Fibroblast of lung (primary cell): ENCODE results near the gene CA12. TPM values are rescaled to one million over a fixed set of nuclear protein-coding genes. Genes with fewer than 3 reads are reported as not detected.
A peak's percentile ranks its signal among the peaks of the same experiment; 100 is the strongest.

Experiments
- DNase-seq, 2 donors: peaks; one replicate each; pipeline versions ENCODE4 v3.0.0 to v3.0.0-alpha.2; 2010; ENCODE audit warnings: low read depth in 2 of 2
- H2AFZ ChIP-seq: 2 replicates; pipeline ENCODE4 v1.5.1; 2012; ENCODE audit warnings: low read length, control low read depth, inconsistent platforms
- H3K27ac ChIP-seq: 2 replicates; pipeline ENCODE4 v1.5.1; 2011; ENCODE audit warnings: low read length, control low read depth; ENCODE audit not compliant: insufficient read depth
- H3K27me3 ChIP-seq: 2 replicates; pipeline ENCODE4 v1.5.1; 2011; ENCODE audit warnings: mild to moderate bottlenecking, low read length; ENCODE audit not compliant: control insufficient read depth, insufficient read depth
- H3K36me3 ChIP-seq: 2 replicates; pipeline ENCODE4 v1.5.1; 2011; ENCODE audit warnings: low read length; ENCODE audit not compliant: control insufficient read depth, insufficient read depth
- H3K4me1 ChIP-seq: 2 replicates; pipeline ENCODE4 v1.5.1; 2011; ENCODE audit warnings: low read length; ENCODE audit not compliant: control insufficient read depth, insufficient read depth; ENCODE audit errors: extremely low read depth
- H3K4me2 ChIP-seq: 2 replicates; pipeline ENCODE4 v1.5.1; 2011; ENCODE audit warnings: low read length, control low read depth; ENCODE audit not compliant: insufficient read depth; ENCODE audit errors: extremely low read depth
- H3K4me3 ChIP-seq, 4 experiments: fragments of 200-600 bp in 1 of 4; sonication (generic) in 1 of 4; replicated peaks in 1 of 4; 2 replicates each; pipeline ENCODE4 v1.5.1; 2011 to 2016; ENCODE audit warnings: low read length in 4 of 4, low read depth in 3 of 4, mild to moderate bottlenecking in 3 of 4, control low read depth in 2 of 4, inconsistent platforms in 1 of 4, mixed read lengths in 1 of 4; ENCODE audit not compliant: insufficient read depth in 1 of 4; ENCODE audit errors: control extremely low read depth in 1 of 4
- H3K79me2 ChIP-seq: 2 replicates; pipeline ENCODE4 v1.5.1; 2012; ENCODE audit warnings: mild to moderate bottlenecking, low read length, inconsistent platforms; ENCODE audit not compliant: control insufficient read depth, insufficient read depth
- H3K9ac ChIP-seq: 2 replicates; pipeline ENCODE4 v1.5.1; 2011; ENCODE audit warnings: mild to moderate bottlenecking, low read length, control low read depth; ENCODE audit not compliant: insufficient read depth
- H3K9me3 ChIP-seq: 2 replicates; pipeline ENCODE4 v1.5.1; 2012; ENCODE audit warnings: low read depth, low read length; ENCODE audit not compliant: control insufficient read depth, insufficient read depth
- H4K20me1 ChIP-seq: 2 replicates; pipeline ENCODE4 v1.5.1; 2011; ENCODE audit warnings: low read length; ENCODE audit not compliant: control insufficient read depth, insufficient read depth; ENCODE audit errors: extremely low read depth
- EZH2 ChIP-seq: IDR thresholded peaks from 2 replicates; pipeline ENCODE4 v1.5.1; 2012; ENCODE audit warnings: low read length, control low read depth, mild to moderate bottlenecking; ENCODE audit errors: missing control alignments
- polyA plus RNA-seq, 2 donors: library from polyadenylated mRNA; depleted of rRNA in 1 of 2; stranded (reverse) in 1 of 2; unstranded in 1 of 2; fragments of >200 nt; gene quantifications; 2 replicates each; pipeline ENCODE4 v1.2.1, GENCODE V29; 2011 to 2012; ENCODE audit warnings: missing spikeins in 1 of 2
- total RNA-seq: library from RNA; depleted of rRNA; stranded (reverse); fragments of >200 nt; gene quantifications from 2 replicates; pipeline ENCODE4 v1.2.1, GENCODE V29; 2014
- TF ChIP-seq, protein P1 (sequence below), 2 donors: IDR thresholded peaks in 1 of 2; conservative IDR thresholded peaks in 1 of 2; 1 replicate in 1 of 2; 2 replicates in 1 of 2; pipeline ENCODE4 v1.5.1; 2011 to 2012; ENCODE audit warnings: low read length in 2 of 2, control low read depth in 1 of 2, inconsistent platforms in 1 of 2, low read depth in 1 of 2, mild to moderate bottlenecking in 1 of 2

The CA12 gene
- total and polyA plus RNA-seq, 2 donors (not counting 1 experiment from before 2014, with no cell fraction given): 30.6 to 48.4 TPM

- TF ChIP-seq, protein P1, sequence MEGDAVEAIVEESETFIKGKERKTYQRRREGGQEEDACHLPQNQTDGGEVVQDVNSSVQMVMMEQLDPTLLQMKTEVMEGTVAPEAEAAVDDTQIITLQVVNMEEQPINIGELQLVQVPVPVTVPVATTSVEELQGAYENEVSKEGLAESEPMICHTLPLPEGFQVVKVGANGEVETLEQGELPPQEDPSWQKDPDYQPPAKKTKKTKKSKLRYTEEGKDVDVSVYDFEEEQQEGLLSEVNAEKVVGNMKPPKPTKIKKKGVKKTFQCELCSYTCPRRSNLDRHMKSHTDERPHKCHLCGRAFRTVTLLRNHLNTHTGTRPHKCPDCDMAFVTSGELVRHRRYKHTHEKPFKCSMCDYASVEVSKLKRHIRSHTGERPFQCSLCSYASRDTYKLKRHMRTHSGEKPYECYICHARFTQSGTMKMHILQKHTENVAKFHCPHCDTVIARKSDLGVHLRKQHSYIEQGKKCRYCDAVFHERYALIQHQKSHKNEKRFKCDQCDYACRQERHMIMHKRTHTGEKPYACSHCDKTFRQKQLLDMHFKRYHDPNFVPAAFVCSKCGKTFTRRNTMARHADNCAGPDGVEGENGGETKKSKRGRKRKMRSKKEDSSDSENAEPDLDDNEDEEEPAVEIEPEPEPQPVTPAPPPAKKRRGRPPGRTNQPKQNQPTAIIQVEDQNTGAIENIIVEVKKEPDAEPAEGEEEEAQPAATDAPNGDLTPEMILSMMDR (conservative IDR thresholded peaks at IDR 0.05 in 1 of 2, IDR thresholded peaks at IDR 0.05 in 1 of 2; ENCODE audit: low read depth in 1 of 2, low read length in 2 of 2): no peak
- no peak for TF ChIP-seq EZH2
- no peak for DNase-seq
- Histone ChIP-seq H3K27me3 (no peaks in the 10 kb centered on the region), H3K27ac (no peak overlapping the region), H3K79me2 (no peaks in the 10 kb centered on the region), H3K4me1 (no peaks in the 10 kb centered on the region), H2AFZ (no peak overlapping the region), H4K20me1 (no peaks in the 10 kb centered on the region), H3K9ac (no peak overlapping the region), H3K36me3 (peaks cover 5% of the 10 kb centered on the region), H3K4me3 (no peak overlapping the region), H3K9me3 (no peaks in the 10 kb centered on the region), H3K4me2 (no peak overlapping the region)
Observed at GRCh38 chr15:63305260-63305659, 76.4 kb downstream of the CA12 start.

DNA sequence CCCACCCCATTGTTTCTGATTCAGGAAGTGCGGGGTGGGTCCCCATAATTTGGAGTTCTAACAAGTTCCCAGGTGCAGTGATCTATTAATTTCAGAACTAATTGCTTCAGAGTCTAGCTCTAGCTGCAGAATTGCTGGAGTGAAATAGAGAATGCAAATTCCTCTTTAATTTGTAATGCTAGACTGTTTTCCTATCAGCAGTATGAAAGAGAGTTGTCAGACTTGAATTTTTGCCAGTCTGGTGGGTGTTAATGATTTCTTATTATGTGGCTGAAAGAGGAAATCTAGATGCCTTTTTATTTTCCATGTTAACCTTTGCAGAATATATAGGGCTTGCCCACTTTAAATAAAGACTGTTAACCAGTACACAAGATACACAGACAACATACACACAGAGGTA is 80.6 kb downstream of the CA12 start:
- no peak overlapping the region for H2AFZ ChIP-seq
- H3K27me3 ChIP-seq: no peaks in the 10 kb centered on the region
- no peak overlapping the region for H3K4me2 ChIP-seq
- H3K9ac ChIP-seq: no peak overlapping the region
- H4K20me1 ChIP-seq: no peaks in the 10 kb centered on the region
- H3K36me3 ChIP-seq: peaks cover 6% of the 10 kb centered on the region
- no peaks in the 10 kb centered on the region for H3K4me1 ChIP-seq
- no peaks in the 10 kb centered on the region for H3K79me2 ChIP-seq
- no peak overlapping the region for H3K4me3 ChIP-seq
- TF ChIP-seq, protein P1 (conservative IDR thresholded peaks at IDR 0.05 in 1 of 2, IDR thresholded peaks at IDR 0.05 in 1 of 2; ENCODE audit: low read depth in 1 of 2, low read length in 2 of 2): no peak
- no peak for TF ChIP-seq EZH2
- H3K27ac ChIP-seq: no peak overlapping the region
- peak in 1 of 2 donors; percentile 42 for DNase-seq
- H3K9me3 ChIP-seq: no peaks in the 10 kb centered on the region

DNA sequence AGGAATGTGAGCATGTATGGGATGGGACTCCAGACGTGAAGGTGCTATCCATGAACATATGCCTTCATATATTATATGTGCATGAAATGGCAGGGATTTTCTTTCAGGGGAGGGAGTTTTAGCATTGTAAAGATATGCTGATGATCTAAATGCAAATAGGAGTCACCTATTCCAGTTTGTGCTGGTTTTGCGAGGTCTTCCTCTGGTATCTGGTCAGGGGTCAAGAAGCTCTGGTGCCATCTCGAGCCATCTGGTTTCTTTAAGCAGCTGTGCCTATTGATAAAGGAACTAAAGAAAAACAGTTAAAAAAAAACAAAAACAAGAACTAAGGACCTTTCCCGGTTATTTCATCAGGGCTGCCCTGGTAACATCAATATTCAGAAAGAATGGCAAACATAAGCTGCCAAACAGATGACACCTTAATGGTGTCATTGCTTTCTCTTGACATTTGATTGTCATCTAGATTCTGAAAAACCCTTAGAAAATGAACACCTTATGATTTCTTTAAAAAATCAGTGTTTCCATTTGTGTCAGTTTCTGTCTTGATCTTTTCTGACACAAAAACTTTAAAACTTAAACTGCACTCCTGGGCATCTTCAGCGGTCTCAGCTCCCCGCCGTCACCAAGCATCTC is 81.6 kb downstream of the CA12 start:
- H3K36me3 ChIP-seq: peaks cover 6% of the 10 kb centered on the region
- H3K4me3 ChIP-seq: no peak overlapping the region
- TF ChIP-seq EZH2: no peak
- TF ChIP-seq, protein P1 (conservative IDR thresholded peaks at IDR 0.05 in 1 of 2, IDR thresholded peaks at IDR 0.05 in 1 of 2; ENCODE audit: low read depth in 1 of 2, low read length in 2 of 2): no peak
- H3K79me2 ChIP-seq: no peaks in the 10 kb centered on the region
- no peaks in the 10 kb centered on the region for H4K20me1 ChIP-seq
- no peak overlapping the region for H3K4me2 ChIP-seq
- H3K27ac ChIP-seq: no peak overlapping the region
- no peak for DNase-seq
- no peaks in the 10 kb centered on the region for H3K4me1 ChIP-seq
- H2AFZ ChIP-seq: no peak overlapping the region
- H3K27me3 ChIP-seq: no peaks in the 10 kb centered on the region
- no peaks in the 10 kb centered on the region for H3K9me3 ChIP-seq
- H3K9ac ChIP-seq: no peak overlapping the region
